Ovary (tissue), 3 donors: ENCODE measurements around the gene DRC1.

Experiments used
- CTCF ChIP-seq, 3 donors: fragments of 450-650 bp in 2 of 3; fragments of 200-600 bp in 1 of 3; IDR thresholded peaks; one replicate each; pipeline versions ENCODE4 v1.5.1 to v1.8.0; 2016 to 2022; ENCODE audit warnings: antibody characterized with exemption in 3 of 3, mild to moderate bottlenecking in 1 of 3
- EP300 ChIP-seq: sonication (generic); formaldehyde crosslinking; IDR thresholded peaks from one replicate; pipeline ENCODE4 v1.6.1; 2017; ENCODE audit warnings: antibody characterized with exemption
- POLR2A ChIP-seq: fragments of 450-650 bp; IDR thresholded peaks from one replicate; pipeline ENCODE4 v1.6.1; 2017; ENCODE audit warnings: antibody characterized with exemption, mild to moderate bottlenecking, moderate library complexity
- donor health status: DM: no; HTN: no; CAD: no.

GRCh38 chr2:26382564-26382963, 19.2 kb upstream of the DRC1 start:
- TF ChIP-seq CTCF (IDR thresholded peaks at IDR 0.05) (no peak), POLR2A (no peak), EP300 (no peak)
